Erythroblast (primary cell): ENCODE measurements around the gene GIMAP8.

ENCODE experiments used
- GATA1 ChIP-seq: IDR thresholded peaks from 2 replicates; pipeline ENCODE4 v1.6.1; 2011; ENCODE audit warnings: low read depth, mild to moderate bottlenecking, control low read depth, low read length, moderate library complexity
- POLR2A ChIP-seq: IDR thresholded peaks from 2 replicates; pipeline ENCODE4 v1.6.1; 2011; ENCODE audit warnings: mild to moderate bottlenecking, low read length

- TF ChIP-seq POLR2A: no peak
- TF ChIP-seq GATA1: no peak
Observed at GRCh38 chr7:150444674-150445365, 5.6 kb upstream of the GIMAP8 start.
